HG02610 (cell line): Measurements from ENCODE around the gene DLGAP4.
"Not testable (repeated sequence)": the region's sequence is repeated elsewhere in the genome, so short reads cannot be mapped to it uniquely, and the experiment has no call there.

Experiments used
- ATAC-seq: cut with Tn5 transposase; IDR thresholded peaks from one replicate; pipeline ENCODE4 v1.9.1; 2021; ENCODE audit warnings: mild to moderate bottlenecking, moderate library complexity; ENCODE audit not compliant: unreplicated experiment

DLGAP4 gene

DNA sequence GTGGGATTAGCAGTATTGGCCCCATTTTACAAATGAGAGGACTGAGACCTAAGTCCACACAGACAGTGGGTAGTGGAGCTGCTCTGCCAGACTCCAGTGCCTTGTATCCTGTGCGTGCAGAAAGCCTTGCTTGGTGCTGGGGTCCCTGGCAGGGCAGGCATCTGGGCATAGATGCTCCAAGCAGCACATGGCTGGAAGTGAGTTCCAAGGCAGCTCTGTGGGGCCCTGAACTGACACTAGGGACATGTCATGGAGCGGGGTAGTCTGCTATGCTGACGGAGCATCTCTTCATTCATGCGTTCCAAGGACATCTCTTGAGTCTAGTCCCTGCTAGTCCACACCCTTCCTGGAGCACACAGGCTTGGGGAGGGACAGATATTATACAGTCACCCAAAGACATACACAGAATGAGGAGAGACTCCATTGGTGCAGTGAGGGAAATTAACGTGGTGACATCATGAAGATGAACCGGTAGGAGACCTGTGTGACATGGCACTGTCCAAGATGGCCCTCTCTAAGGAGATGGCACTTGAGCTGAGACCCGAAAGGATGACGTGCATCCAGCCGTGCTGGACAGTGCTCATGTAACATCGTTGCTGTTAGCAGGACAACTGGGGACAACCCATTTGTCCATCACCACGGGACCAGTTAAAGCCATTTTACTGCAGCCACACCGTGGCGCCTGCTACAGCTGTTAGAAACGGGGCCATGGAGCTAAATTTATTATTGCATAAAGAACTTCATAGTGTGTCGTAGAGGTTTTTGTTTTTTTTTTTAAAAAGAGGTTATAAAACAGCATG lies 65.1 kb downstream of the DLGAP4 start:
- no peak for ATAC-seq

DNA sequence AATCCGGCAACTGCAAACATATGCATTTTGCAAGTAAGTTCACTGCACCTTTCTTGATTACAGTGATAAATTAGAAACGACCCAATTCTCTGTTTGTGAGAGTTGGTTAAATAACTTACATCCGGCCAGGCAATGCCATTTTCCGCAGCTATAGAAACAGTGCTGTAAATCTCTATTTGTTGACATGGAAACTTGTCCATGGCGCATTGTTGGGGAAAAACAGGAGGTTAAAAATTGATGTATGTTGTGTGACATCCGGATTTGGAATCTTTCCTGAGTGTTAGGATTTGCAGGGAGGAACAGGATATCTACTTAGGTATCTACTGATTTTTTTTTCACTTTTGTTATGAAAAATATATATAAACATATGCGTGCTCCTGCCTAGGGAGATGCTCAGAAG lies 66.5 kb downstream of the DLGAP4 start:
- ATAC-seq: no peak

DNA sequence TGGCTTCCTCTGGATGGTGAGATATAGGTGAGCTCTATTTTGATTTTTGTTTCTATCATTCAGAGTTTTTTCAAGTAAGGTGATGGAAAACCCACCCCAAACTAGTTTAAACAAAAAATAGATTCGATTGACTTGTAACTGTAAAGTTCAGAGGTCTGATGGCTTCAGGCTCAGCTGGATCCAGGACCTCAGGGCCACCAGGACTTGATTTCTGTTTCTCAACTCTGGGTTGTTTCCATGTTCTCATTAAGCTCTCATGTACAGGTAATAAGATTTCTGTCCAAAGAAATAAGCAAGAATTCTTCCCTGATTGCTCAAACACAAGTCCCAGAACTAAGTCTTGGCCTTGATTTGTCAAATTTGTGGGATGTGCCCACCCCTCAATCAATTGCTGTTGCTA lies 67.0 kb downstream of the DLGAP4 start:
- no peak for ATAC-seq

DNA sequence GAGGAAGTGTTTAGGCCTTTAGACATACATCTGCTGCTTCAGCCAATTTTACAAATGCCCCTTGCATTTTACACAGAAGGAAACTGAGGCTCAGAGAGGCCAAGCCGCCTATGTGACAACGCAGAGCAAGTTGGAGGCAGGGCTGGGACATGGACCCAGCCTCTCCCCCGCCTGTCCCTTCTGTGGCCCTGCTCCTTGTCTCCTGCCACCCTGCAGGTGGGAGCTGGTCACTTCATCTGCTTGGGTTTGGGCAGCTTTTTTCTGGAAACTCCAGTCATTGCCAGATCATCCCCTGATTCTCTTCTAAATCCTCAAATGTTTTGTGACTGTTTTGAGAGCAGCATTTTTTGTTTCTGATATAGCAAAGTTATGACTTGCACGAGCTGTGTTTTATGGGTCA lies 68.9 kb downstream of the DLGAP4 start:
- no peak for ATAC-seq

DNA sequence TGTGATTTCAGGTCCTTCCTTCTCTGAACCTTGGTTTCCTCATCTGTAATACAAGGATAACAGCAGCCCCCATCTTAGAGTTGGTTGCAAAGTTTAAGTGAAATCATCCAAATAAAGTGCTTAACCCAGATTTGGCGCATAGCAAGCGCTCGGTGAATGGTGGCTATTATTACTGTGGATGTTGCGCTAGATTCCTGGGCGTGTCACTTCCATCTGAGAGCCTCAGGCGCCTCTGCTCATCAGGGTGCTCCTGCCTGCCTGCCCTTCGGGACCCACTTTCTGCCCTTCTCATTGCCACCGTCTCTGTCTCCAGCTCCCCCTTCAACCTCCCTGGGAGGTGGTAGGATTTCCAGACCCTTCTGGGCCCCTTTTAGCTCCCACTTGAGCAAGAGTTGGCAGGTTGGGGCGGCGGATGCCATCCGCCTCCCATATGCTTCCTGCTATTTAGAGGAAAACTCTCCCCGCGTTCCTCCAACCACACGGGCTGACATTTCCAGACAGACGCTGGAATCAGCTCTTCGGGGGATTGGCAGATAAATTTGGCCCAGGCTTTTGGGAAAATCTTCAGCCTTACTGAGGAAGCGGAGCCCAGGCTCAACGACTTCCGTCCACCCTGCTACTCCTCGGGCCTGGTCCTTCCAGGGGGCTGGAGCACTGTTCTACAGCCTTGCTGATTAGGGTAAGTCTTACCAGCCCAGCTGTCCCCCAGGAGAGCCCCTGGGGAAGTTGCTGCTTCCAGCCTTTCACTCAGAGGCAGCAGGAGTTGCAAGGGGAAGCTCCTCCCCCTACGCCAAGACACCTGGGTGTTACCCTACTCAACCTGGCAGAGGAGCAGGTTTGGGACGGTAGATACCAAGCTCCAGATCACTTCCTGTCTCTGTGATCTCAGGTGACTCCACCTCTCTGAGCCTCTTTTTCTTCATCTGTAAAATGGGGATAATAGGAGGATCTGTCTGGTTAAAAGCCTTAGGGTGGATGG lies 71.5 kb downstream of the DLGAP4 start:
- no peak for ATAC-seq

DNA sequence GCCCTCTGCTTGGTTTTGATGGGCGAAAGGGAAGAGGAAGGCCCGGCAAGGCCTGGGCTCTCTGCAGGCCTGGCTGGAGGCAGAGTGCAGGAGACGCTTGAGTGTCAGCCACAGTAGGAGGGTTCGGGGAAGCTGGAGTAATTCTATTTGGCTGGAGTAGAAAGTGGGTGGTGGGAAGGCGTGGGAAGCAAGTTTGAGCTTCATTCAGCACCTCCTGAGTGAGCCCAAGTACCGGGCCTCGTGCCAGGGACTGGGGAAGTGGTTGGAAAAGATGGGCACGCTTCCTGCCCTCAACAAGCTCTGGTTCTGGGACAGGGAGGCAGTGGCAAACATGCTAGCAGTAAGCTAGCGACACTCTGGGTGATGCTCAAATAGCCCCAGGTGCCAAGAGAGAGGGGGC lies 72.5 kb downstream of the DLGAP4 start:
- no peak for ATAC-seq

DNA sequence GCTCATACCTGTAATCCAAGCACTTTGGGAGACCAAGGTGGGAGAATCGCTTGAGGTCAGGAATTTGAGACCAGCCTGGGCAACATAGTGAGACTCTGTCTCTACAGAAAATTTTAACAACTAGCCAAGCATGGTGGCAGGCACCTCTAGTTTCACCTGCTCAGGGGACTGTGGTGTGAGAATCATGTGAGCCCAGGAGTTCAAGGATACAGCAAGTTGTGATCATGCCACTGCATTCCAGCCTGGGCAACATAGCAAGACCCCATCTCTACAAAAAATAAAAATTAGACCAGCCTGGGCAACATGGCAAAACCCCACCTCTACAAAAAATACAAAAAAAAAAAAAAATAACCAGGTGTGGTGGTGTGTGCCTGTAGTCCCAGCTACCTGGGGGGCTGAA lies 73.8 kb downstream of the DLGAP4 start:
- ATAC-seq: not testable (repeated sequence)

DNA sequence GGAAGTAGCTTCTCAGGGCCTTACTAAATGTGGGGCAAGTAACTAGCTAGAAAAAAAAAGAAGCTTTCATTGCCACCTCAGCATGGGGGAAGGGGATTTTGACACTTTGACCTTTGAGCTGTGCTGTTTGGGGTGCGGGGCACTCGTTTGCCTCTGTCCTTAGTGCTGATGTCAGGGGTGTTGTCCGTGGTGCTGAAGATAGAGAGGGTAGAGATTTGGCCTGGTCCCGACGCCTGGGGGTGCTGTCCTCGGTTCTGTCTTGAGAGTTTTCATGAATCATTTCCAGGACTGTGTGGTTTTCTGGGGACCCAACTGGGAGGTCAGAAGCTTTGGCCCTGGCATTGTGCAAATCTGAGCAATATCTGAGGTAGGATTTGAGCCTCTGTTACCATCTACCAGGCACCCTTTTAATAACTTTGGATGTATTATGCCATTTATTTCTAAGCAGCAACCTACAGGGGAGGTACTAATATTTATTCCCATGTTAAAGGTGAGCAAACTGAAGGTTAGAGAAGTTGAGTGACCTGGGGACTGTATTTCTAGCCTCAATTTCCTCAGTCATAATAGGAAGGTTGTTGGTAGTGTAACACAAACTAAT lies 78.0 kb downstream of the DLGAP4 start:
- no peak for ATAC-seq

DNA sequence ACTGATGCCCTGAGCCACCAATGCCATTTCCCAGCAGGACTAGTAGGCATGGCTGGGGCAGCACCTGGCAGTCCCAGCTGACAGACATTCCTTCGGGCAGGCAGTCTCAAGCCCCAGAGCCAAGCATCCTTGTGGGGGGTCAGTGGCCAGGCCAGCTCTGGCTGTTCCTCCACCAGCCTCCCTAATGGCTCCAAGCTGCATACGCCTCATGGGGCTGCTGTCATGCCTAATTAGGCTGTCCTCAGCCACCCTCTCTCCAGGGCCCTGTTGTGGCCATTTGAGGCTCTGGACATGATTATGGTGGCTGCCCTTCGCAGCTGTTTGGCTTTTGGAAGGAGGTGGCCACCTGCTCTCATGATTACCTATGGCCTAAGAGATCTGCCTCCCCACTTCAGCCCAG lies 79.4 kb downstream of the DLGAP4 start:
- no peak for ATAC-seq

DNA sequence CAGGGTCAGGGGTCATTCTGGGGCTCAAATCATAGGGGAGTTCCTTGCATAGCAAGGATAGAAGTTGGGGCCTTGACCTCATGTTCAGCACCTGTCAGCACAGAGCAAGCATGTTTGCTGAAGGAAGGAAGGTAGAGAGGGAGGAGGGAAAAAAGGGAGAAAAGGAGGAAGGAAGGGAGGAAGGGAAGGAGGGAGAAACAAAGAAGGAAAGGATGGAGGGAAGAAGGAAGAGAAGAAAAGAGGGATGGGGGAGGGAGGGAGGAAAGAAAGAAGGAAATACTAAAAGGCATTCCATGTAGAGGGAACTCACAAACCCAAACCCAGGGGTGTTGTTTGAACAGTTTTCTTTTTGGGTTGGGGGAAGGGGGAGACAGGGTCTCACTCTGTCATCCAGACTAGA lies 80.1 kb downstream of the DLGAP4 start:
- ATAC-seq: no peak

DNA sequence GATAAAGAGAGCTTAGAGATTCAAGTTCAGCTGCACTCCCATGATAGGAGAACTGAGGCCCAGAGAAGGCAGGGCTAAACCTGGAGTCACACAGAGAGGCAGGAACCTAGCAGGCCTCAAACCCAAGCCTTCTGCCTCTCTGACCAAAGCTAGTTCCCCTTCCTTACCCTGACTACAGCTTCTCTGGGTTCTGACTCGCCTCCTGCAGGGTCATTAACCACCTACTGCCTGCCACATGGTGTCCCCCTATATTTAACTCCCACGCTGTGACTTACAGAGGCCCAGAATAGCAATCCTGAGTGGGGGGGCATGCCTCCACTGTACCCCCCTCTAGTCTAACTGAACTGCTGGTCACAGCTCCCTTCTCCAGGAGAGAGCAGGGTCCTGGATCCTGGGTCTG lies 84.1 kb downstream of the DLGAP4 start:
- ATAC-seq: no peak

DNA sequence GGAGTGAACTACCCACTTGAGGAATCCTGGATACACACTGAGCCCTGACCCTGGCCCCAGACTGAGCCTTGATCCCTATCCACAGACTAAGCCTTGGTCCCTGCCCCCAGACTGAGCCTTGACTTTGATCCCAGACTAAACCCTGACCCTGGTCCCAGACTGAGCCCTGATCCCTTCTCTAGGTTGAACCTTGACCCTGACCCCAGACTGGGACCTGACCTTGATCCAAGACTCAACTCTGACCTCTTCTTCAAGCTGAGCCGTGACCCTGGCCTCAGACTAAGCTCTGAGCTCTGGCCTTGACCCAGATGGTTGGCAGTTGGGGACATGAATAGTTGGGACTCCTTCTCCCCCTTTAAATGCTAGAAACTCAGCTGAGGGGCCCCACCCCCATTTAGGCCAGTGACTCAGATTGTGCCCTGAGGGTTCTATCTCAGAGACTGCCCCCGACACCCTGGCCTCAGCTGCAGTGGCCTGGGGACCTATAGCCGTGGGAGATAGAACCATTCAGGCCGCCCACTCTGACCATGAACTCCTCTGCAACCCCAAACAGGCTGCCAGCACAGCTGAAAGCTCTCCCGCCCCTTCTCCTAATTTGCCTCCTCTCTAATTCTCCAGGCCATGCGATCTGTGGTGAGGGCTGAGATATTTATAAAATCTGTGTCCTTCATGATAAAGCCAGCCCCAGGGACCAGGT lies 84.7 kb downstream of the DLGAP4 start:
- ATAC-seq: no peak

DNA sequence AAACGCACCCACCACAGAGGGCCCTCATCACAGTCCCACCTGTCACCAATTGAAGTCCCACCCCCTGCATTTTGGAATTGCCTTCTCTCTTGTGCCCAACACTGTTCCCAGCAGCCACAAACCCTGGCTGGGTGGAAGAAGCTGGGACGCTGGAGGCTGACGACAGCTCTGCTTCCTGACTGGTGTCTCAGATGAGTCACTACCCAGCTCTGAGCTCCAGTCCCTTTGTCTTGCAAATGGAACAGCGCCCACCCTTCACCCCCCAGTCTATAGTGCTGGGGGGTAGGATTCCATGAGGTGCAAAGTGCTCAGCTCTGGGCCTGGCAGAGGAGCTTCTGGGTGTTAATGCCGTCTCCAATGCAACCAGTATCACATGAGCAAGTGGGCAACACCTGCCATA lies 85.3 kb downstream of the DLGAP4 start:
- no peak for ATAC-seq

DNA sequence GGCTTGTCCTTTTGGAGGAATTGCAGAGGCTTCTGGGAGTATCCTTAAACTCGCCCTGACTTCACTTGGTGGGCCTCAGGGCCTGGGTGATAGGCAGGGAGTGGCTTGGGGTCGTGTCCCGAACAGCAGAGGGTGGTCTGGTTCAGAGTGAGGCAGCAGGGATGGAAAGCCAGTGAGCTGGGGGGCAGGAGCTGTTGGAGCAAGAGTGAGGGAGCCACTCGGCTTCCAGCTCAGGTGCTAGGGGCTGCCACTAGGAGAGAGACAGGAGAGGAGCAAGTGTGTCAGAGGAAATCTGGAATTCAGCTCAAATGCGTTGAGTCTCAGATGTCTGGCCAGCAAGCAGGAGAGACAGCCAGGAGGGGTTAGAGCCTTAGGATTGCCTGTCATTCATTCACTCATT lies 85.8 kb downstream of the DLGAP4 start:
- ATAC-seq: no peak

DNA sequence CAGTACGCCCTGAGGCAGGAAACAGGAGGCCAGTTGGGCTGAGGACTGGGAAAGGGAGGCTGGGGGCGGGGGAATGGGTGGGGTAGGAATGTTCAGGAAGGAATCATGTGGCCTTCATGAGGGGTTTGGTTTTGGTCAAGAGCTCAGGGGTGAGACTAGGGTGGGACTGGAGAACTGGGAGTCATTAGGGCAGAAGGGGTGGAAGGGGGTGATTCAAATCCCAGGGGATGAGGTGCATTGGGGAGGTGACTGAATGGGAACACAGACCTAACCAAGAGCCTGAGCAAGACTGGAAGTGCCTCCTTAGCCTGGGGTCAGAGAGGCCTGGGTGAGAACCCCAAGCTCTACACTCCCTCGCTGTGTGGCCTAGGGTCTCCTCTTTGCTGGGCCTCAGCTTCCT lies 86.8 kb downstream of the DLGAP4 start:
- ATAC-seq: no peak

DNA sequence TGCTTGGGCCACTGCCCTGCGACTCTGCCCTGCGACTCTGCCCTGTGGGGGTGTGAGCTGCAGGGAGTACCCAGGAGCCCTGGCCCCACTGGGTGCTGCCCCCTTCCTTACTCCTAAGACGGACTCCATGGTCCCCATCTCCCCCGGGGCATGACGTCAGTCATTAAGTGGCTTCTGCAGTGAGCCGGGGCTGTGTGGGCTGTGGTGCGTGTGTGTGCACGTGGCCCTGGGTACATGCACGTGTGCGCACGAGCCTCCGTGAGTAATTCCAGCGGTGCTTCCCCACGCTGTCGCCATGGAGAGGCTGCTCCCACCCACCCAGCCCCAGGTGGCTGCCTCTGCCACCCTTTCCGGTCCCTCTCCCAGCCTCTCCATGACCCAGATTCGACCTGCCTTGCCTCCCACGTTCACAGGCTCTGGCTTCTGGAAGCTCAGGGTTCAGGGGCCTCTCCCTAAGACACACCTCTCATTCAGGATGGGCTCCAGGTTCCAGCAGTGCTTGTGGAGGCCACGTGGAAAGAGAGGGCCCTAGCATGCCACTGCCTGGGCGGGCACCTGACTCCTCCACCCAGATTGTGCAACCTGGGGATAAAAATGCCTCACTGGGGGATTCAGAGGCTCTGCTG lies 88.3 kb downstream of the DLGAP4 start:
- no peak for ATAC-seq

DNA sequence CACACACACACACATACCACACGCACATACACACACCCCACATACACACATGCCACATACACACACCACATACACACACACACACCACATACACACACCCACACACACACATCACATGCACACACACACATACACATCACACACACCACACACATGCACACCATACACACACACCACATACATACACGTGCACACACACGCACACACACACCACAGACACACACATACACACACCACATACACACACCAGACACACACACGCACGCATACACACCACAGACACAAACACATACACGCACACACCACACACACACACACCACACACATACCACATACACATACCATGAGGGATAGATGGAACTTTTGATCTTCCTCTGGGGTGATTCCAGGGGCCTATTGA lies 90.2 kb downstream of the DLGAP4 start:
- no peak for ATAC-seq

DNA sequence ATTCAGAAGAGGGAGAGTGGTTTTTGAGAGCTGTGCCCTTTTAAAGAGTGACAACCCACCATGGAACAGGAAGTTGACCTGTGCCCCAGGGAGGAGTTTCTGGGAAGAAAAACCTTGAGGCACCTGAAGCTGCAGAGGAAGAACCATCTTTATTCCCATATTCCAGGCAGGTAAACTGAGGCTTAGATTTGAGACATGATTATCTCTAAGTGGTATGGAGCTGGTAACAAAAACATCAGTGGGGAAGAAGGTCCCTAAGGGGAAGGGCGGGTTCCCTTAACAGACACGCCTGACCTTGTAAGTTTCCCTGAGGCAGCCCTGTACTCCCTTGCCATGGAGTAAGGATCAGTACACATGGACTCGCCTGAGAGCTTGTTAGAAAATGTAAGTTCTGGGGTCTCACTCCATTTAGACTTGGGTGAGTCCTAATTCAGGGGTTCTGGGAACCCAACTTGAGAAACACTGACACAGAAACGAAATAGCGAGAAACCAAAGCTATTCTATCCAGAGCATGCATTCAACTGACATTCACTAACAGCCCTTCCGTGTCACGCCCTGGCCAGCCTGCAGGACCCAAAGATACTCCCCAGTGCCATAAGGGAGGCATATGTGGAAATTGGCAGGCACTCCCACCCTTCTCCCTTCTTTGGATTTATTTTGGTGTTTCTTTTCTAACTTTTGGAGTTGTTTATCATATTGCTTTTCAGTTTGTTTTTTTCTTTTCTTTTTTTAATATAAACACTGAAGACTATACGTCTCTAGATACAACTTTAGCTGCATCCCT lies 90.9 kb downstream of the DLGAP4 start:
- no peak for ATAC-seq

DNA sequence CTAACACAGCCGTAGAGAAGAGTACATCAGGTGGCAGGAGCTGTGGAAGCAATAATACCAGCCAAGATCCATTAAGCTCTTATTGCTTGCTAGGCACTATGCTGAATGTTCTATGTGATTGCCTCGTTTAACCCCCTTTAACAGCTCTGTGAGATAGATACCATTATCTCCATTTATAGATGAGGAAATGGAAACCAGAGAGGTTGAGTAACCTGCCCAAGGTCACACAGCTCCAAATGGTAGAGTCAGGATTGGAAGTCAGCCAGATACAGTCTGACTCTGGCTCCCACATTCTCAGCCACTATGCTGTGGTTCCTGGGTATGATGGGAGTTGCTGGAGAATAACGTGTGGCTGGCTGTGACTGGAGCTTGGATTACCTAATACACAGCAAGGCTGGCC lies 92.4 kb downstream of the DLGAP4 start:
- ATAC-seq: no peak
